Measurements from ENCODE around the gene MRGPRX4.
"Not testable (repeated sequence)": the region's sequence is repeated elsewhere in the genome, so short reads cannot be mapped to it uniquely, and the experiment has no call there.

The MRGPRX4 gene

GRCh38 chr11:18191376-18191775 is 18.7 kb downstream of the MRGPRX4 start:
- TF ChIP-seq POLR2A (IDR thresholded peaks at IDR 0.05; ENCODE audit: low read length) (no peak), GATA1 (IDR thresholded peaks at IDR 0.05; ENCODE audit: low read depth, low read length) (no peak)
- no peak for DNase-seq

GRCh38 chr11:18193010-18193409 is 20.4 kb downstream of the MRGPRX4 start:
- TF ChIP-seq GATA1 (IDR thresholded peaks at IDR 0.05; ENCODE audit: low read depth, low read length) (no peak), POLR2A (IDR thresholded peaks at IDR 0.05; ENCODE audit: low read length) (no peak)

GRCh38 chr11:18196532-18196931 is 23.9 kb downstream of the MRGPRX4 start:
- TF ChIP-seq GATA1 (IDR thresholded peaks at IDR 0.05; ENCODE audit: low read depth, low read length) (no peak), POLR2A (IDR thresholded peaks at IDR 0.05; ENCODE audit: low read length) (no peak)
- DNase-seq = no peak

More at GRCh38 chr11:18193010-18193409, 20.4 kb downstream of the MRGPRX4 start:
- DNase-seq = no peak

GRCh38 chr11:18197738-18198137 is 25.1 kb downstream of the MRGPRX4 start:
- not testable (repeated sequence) for DNase-seq

- peak in 1 of 2 experiments; percentile 13 for DNase-seq
- TF ChIP-seq POLR2A (IDR thresholded peaks at IDR 0.05; ENCODE audit: low read length) (no peak), GATA1 (IDR thresholded peaks at IDR 0.05; ENCODE audit: low read depth, low read length) (no peak)
These were observed 31.1 kb downstream of the MRGPRX4 start for GRCh38 chr11:18203723-18204122.

- no peak for DNase-seq
- TF ChIP-seq GATA1 (IDR thresholded peaks at IDR 0.05; ENCODE audit: low read depth, low read length) (no peak), POLR2A (IDR thresholded peaks at IDR 0.05; ENCODE audit: low read length) (no peak)
These were observed 31.6 kb downstream of the MRGPRX4 start for GRCh38 chr11:18204220-18204619.

GRCh38 chr11:18204771-18205170 is 32.1 kb downstream of the MRGPRX4 start:
- DNase-seq = no peak
- TF ChIP-seq POLR2A (IDR thresholded peaks at IDR 0.05; ENCODE audit: low read length) (no peak), GATA1 (IDR thresholded peaks at IDR 0.05; ENCODE audit: low read depth, low read length) (no peak)

GRCh38 chr11:18209058-18209457 is 36.4 kb downstream of the MRGPRX4 start:
- TF ChIP-seq POLR2A (IDR thresholded peaks at IDR 0.05; ENCODE audit: low read length) (no peak), GATA1 (IDR thresholded peaks at IDR 0.05; ENCODE audit: low read depth, low read length) (no peak)
- DNase-seq = no peak

- DNase-seq = no peak
- no peak for TF ChIP-seq POLR2A (IDR thresholded peaks at IDR 0.05; ENCODE audit: low read length)
These were observed 48.7 kb downstream of the MRGPRX4 start for GRCh38 chr11:18221274-18221876.

GRCh38 chr11:18222814-18223421 is 50.3 kb downstream of the MRGPRX4 start:
- DNase-seq = no peak
- TF ChIP-seq POLR2A (IDR thresholded peaks at IDR 0.05; ENCODE audit: low read length) (no peak), GATA1 (IDR thresholded peaks at IDR 0.05; ENCODE audit: low read depth, low read length) (no peak)
